ENCODE results near the gene TNS3. TPM values are rescaled to one million over a fixed set of nuclear protein-coding genes. Genes with fewer than 3 reads are reported as not detected.
A peak's percentile ranks its signal among the peaks of the same experiment; 100 is the strongest.

The TNS3 gene
- total RNA-seq, 1 experiment from 2014 or later, result 135 TPM

DNA sequence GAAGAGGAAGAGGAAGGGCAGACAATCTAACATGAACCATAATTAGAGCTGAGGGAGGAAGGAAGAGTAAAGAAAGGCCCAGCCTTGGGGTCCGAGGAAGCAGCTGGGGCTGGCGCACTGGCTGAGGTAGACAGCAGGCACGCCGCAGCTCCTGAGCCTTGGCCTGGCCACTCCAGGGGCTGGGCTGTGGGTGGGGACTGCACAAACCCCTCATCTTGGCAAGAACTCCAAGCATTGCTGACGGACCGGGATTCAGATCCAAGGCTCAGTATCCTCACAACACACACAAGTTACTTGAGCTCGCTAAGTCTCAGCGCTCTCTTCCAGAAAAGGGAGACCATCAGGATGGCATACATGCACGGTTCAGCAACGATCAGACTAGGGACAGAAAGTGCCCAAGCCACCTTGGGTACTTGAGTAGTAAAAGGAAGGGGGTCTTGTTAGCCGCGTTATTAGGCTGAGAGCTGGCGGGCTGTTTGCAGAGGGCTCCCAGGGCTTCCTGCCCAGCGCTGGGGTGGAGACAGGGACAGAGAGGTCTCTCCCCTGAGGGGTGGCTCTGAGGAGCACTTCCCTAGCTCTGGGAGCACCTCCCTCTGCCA is 4.5 kb downstream of the TNS3 start:
- Mint-ChIP-seq H3K36me3 (ENCODE audit: insufficient read depth, unreplicated experiment) (peaks cover 87% of the 10 kb centered on the region), H3K27ac (ENCODE audit: unreplicated experiment) (peak overlapping the region; percentile 89), H3K9me3 (ENCODE audit: low read depth, unreplicated experiment) (no peaks in the 10 kb centered on the region), H3K4me1 (ENCODE audit: low read depth, unreplicated experiment) (peaks cover 85% of the 10 kb centered on the region), H3K4me3 (ENCODE audit: low read depth, unreplicated experiment) (peak overlapping the region; percentile 46), H3K27me3 (ENCODE audit: unreplicated experiment) (no peaks in the 10 kb centered on the region)
- CTCF ChIA-PET, result no interaction called here
- BruUV-seq (replicated peaks), result no TSS peak
- TF ChIP-seq, protein P1, sequence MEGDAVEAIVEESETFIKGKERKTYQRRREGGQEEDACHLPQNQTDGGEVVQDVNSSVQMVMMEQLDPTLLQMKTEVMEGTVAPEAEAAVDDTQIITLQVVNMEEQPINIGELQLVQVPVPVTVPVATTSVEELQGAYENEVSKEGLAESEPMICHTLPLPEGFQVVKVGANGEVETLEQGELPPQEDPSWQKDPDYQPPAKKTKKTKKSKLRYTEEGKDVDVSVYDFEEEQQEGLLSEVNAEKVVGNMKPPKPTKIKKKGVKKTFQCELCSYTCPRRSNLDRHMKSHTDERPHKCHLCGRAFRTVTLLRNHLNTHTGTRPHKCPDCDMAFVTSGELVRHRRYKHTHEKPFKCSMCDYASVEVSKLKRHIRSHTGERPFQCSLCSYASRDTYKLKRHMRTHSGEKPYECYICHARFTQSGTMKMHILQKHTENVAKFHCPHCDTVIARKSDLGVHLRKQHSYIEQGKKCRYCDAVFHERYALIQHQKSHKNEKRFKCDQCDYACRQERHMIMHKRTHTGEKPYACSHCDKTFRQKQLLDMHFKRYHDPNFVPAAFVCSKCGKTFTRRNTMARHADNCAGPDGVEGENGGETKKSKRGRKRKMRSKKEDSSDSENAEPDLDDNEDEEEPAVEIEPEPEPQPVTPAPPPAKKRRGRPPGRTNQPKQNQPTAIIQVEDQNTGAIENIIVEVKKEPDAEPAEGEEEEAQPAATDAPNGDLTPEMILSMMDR (IDR thresholded peaks at IDR 0.05; ENCODE audit: unreplicated experiment), result no peak
- intact Hi-C loops (cut with micrococcal nuclease; ENCODE audit: unreplicated experiment), result loop anchor here (2.0 to 5.0 kb wide), 4 partner anchors 103 to 310 kb away; no protein-coding TSS in a partner anchor
- DNase-seq, result no peak

DNA sequence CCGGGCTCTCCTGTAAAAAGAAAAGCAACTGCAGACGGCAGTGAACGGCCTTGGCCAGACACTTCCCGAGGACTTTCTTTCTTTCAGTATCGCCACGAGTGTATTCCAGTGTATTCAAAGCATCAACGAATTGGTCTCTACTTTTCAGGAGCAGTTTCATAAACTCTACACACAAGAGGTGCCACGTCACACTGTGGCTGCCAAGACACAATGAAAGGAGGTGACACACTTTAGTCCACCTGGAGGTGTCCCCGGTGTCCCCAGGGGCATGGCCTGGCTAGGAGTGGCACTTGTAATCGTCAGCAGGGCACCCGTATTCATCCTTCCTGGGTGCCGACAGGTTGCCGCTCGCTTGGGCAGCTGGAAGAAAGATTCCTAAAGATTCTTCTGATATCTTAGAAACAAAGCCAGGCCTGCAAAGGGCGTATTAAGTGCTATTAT is 5.0 kb downstream of the TNS3 start:
- intact Hi-C loops (cut with micrococcal nuclease; ENCODE audit: unreplicated experiment), result loop anchor here (1.0 to 5.0 kb wide), 6 partner anchors 43 to 310 kb away; no protein-coding TSS in a partner anchor
- peaks cover 86% of the 10 kb centered on the region for H3K4me1 Mint-ChIP-seq (ENCODE audit: low read depth, unreplicated experiment)

DNA sequence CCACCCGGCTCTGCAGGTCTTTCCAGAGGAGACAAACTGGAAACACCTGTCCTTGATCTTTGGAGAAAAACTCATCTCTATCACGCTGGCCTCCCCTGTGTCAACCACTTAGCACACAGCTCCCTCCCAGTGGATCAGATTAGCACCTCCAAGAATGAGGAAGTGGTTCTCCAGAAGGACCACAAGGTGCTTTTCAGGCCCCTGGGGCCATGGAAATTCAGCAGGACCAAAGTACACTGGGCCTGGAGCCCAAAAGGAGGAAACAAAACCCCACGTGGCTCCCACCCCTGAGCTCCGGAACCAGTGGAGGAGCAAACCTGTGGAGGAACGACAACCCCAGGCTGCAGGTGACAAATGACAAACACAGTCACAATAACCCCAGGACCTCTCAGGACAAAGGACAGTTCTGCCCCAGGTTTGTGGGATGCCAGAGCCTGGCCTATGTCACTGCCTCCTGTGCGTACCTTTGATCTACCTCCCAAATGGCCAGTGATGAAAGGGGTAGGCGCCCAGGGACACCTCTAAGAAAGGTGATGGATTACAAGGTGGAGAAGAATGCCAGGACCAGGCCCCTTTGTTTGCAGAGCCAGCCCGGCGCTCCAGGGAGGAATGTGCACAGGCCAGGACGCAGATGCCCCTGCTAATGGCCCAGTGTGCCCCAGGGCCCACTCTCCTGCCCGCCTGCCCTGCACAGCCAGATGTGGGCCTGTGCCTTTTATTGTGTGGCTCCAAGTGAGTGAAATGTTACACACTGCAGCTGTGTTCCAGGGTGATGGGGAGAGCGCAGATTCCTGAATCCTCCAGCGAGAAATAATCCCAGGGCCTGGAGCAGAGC is 5.7 kb downstream of the TNS3 start:
- Mint-ChIP-seq H3K27ac (ENCODE audit: unreplicated experiment) (peak overlapping the region; percentile 89), H3K4me1 (ENCODE audit: low read depth, unreplicated experiment) (peaks cover 92% of the 10 kb centered on the region), H3K4me3 (ENCODE audit: low read depth, unreplicated experiment) (peak overlapping the region; percentile 46), H3K36me3 (ENCODE audit: insufficient read depth, unreplicated experiment) (peaks cover 84% of the 10 kb centered on the region), H3K27me3 (ENCODE audit: unreplicated experiment) (no peaks in the 10 kb centered on the region), H3K9me3 (ENCODE audit: low read depth, unreplicated experiment) (no peaks in the 10 kb centered on the region)
- BruUV-seq (replicated peaks), result no TSS peak
- intact Hi-C loops (cut with micrococcal nuclease; ENCODE audit: unreplicated experiment), result loop anchor here (1.0 to 5.0 kb wide), 6 partner anchors 42 to 309 kb away; no protein-coding TSS in a partner anchor
- CTCF ChIA-PET, result interaction anchor here (0.8 to 2.1 kb wide), 11 partner anchors 29 to 310 kb away, joined by 3 to 9 read pairs (median 4); no protein-coding TSS in a partner anchor
- TF ChIP-seq, protein P1 (IDR thresholded peaks at IDR 0.05; ENCODE audit: unreplicated experiment), result no peak
- DNase-seq, result peak; percentile 97

More for the DNA sequence above, 5.0 kb downstream of the TNS3 start:
- peak; percentile 45 for DNase-seq
- peaks cover 84% of the 10 kb centered on the region for H3K36me3 Mint-ChIP-seq (ENCODE audit: insufficient read depth, unreplicated experiment)
- H3K27me3 Mint-ChIP-seq (ENCODE audit: unreplicated experiment), result no peaks in the 10 kb centered on the region
- TF ChIP-seq, protein P1 (IDR thresholded peaks at IDR 0.05; ENCODE audit: unreplicated experiment), result no peak
- BruUV-seq (replicated peaks), result no TSS peak
- CTCF ChIA-PET, result interaction anchor here (2.1 kb wide), 1 partner anchor 141 kb away, joined by 9 read pairs; no protein-coding TSS in a partner anchor
- H3K9me3 Mint-ChIP-seq (ENCODE audit: low read depth, unreplicated experiment), result no peaks in the 10 kb centered on the region
- peak overlapping the region; percentile 46 for H3K4me3 Mint-ChIP-seq (ENCODE audit: low read depth, unreplicated experiment)
- H3K27ac Mint-ChIP-seq (ENCODE audit: unreplicated experiment), result peak overlapping the region; percentile 89

DNA sequence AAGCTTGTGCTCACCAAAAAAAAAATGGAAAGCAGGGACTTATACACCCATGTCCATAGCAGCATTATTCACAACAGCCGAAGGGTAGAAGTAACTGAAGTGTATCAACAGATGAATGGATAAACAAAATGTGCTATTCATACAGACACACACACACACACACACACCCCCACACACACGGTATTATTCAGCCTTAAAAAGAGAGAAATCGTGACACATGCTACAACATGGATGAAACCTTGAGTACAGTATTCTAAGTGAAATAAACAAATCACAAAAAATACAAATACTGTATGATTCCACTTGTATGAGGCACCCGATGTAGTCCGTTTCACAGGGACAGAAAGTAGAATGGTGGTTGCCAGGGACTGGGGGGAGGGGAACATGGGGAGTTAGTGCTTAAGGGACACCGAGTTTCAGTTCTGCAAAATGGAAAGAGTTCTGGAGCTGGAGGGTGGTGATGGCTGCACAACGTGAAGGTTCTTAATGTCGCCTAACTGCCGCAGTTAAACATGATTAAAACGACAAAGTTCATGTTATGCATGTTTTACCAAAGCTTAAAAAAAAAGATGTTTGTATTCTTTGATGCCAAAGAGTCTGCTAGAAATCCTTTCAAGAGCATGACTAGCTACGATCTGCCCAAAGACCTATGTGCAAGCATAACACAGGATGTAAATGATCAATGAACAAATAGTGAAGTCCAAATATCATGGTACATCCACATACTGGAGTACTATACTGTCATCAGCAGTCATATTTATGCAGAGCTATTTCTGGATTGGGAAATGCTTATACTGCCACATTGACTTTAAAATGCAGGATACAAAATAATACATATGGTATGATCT is 7.2 kb downstream of the TNS3 start:
- Mint-ChIP-seq H3K4me3 (ENCODE audit: low read depth, unreplicated experiment) (peak overlapping the region; percentile 32), H3K27ac (ENCODE audit: unreplicated experiment) (peak overlapping the region; percentile 61), H3K36me3 (ENCODE audit: insufficient read depth, unreplicated experiment) (peaks cover 79% of the 10 kb centered on the region), H3K27me3 (ENCODE audit: unreplicated experiment) (no peaks in the 10 kb centered on the region), H3K9me3 (ENCODE audit: low read depth, unreplicated experiment) (no peaks in the 10 kb centered on the region), H3K4me1 (ENCODE audit: low read depth, unreplicated experiment) (peaks cover 87% of the 10 kb centered on the region)
- CTCF ChIA-PET, result interaction anchor here (0.7 to 2.1 kb wide), 6 partner anchors 10 to 149 kb away, joined by 3 to 9 read pairs (median 4); no protein-coding TSS in a partner anchor
- TF ChIP-seq, protein P1 (IDR thresholded peaks at IDR 0.05; ENCODE audit: unreplicated experiment), result no peak
- intact Hi-C loops (cut with micrococcal nuclease; ENCODE audit: unreplicated experiment), result loop anchor here (5.0 kb wide), 2 partner anchors 132 to 307 kb away; no protein-coding TSS in a partner anchor
- BruUV-seq (replicated peaks), result no TSS peak
- DNase-seq, result no peak
